ENCODE measurements around the gene ANKRD17.

Gene ANKRD17

GRCh38 chr4:73197220-73197619, 61.4 kb downstream of the ANKRD17 start:
- no peak for DNase-seq

- no peak for DNase-seq
Observed at GRCh38 chr4:73194064-73194463, 64.5 kb downstream of the ANKRD17 start.

- DNase-seq: no peak
Observed at GRCh38 chr4:73193659-73194058, 64.9 kb downstream of the ANKRD17 start.

GRCh38 chr4:73193155-73193554, 65.4 kb downstream of the ANKRD17 start:
- DNase-seq: no peak

GRCh38 chr4:73189274-73189810, 69.3 kb downstream of the ANKRD17 start:
- DNase-seq: no peak

- no peak for DNase-seq
Observed at GRCh38 chr4:73187325-73187724, 71.3 kb downstream of the ANKRD17 start.

- DNase-seq: no peak
Observed at GRCh38 chr4:73185903-73186302, 72.7 kb downstream of the ANKRD17 start.

GRCh38 chr4:73181231-73181630, 77.4 kb downstream of the ANKRD17 start:
- no peak for DNase-seq

- no peak for DNase-seq
Observed at GRCh38 chr4:73178389-73178788, 80.2 kb downstream of the ANKRD17 start.

GRCh38 chr4:73172161-73172560, 86.4 kb downstream of the ANKRD17 start:
- DNase-seq: no peak

- no peak for DNase-seq
Observed at GRCh38 chr4:73170518-73171198, 87.9 kb downstream of the ANKRD17 start.

- no peak for DNase-seq
Observed at GRCh38 chr4:73166212-73166611, 92.4 kb downstream of the ANKRD17 start.

GRCh38 chr4:73161527-73162185, 96.9 kb downstream of the ANKRD17 start:
- DNase-seq: no peak

- no peak for DNase-seq
Observed at GRCh38 chr4:73156394-73156793, 102.2 kb downstream of the ANKRD17 start.

GRCh38 chr4:73152893-73153292, 105.7 kb downstream of the ANKRD17 start:
- DNase-seq: no peak

GRCh38 chr4:73142995-73143547, 115.5 kb downstream of the ANKRD17 start:
- no peak for DNase-seq

- no peak for DNase-seq
Observed at GRCh38 chr4:73139991-73140390, 118.6 kb downstream of the ANKRD17 start.

- no peak for DNase-seq
Observed at GRCh38 chr4:73139245-73139644, 119.4 kb downstream of the ANKRD17 start.

- DNase-seq: no peak
Observed at GRCh38 chr4:73137121-73137520, 121.5 kb downstream of the ANKRD17 start.

GRCh38 chr4:73133784-73134183, 124.8 kb downstream of the ANKRD17 start:
- no peak for DNase-seq

- no peak for DNase-seq
Observed at GRCh38 chr4:73131281-73131680, 127.3 kb downstream of the ANKRD17 start.

GRCh38 chr4:73129319-73129718, 129.3 kb downstream of the ANKRD17 start:
- DNase-seq: no peak

- no peak for DNase-seq
Observed at GRCh38 chr4:73127839-73128453, 130.7 kb downstream of the ANKRD17 start.

GRCh38 chr4:73109493-73109892, 149.1 kb downstream of the ANKRD17 start:
- no peak for DNase-seq

Measured in CD4-positive, alpha-beta T cell treated with Interferon gamma for 1 hour (primary cell).